HepG2 (cell line): ENCODE measurements around the gene SHQ1. TPM values are rescaled to one million over a fixed set of nuclear protein-coding genes. Genes with fewer than 3 reads are reported as not detected.

Source experiments
- ARID2 ChIP-seq: sonication (generic); formaldehyde crosslinking; IDR thresholded peaks from 2 replicates; pipeline ENCODE4 v1.8.1; 2022; ENCODE audit warnings: mild to moderate bottlenecking, missing genetic modification reagents, borderline replicate concordance
- CCAR2 ChIP-seq: fragments of 200-400 bp; formaldehyde crosslinking; optimal IDR thresholded peaks from 2 replicates; pipeline ENCODE3; 2018; ENCODE audit warnings: low read depth, mild to moderate bottlenecking, low read length, moderate library complexity
- CREM ChIP-seq, 2 experiments: sonication (generic) in 1 of 2; formaldehyde crosslinking in 1 of 2; IDR thresholded peaks; 2 replicates each; pipeline versions ENCODE4 v1.4.0 to v1.6.1; 2016 to 2020; ENCODE audit warnings: antibody characterized with exemption in 1 of 2, mild to moderate bottlenecking in 1 of 2, missing genetic modification reagents in 1 of 2
- EEA1 ChIP-seq: sonication (generic); formaldehyde crosslinking; IDR thresholded peaks from 2 replicates; pipeline ENCODE4 v1.5.1; 2020; ENCODE audit warnings: mild to moderate bottlenecking, missing genetic modification reagents, borderline replicate concordance
- ETV5 ChIP-seq: IDR thresholded peaks from 2 replicates; pipeline ENCODE4 v1.6.1; 2018; ENCODE audit warnings: missing biosample characterization, missing genetic modification reagents, inconsistent platforms, borderline replicate concordance
- FOXJ3 ChIP-seq: sonication (generic); formaldehyde crosslinking; IDR thresholded peaks from 2 replicates; pipeline ENCODE4 v1.4.0; 2020; ENCODE audit warnings: missing genetic modification reagents, mild to moderate bottlenecking, borderline replicate concordance
- HDAC2 ChIP-seq: sonication (generic); formaldehyde crosslinking; IDR thresholded peaks from 2 replicates; pipeline ENCODE4 v1.4.0; 2020; ENCODE audit warnings: missing genetic modification reagents
- HIVEP1 ChIP-seq: sonication (generic); formaldehyde crosslinking; IDR thresholded peaks from 2 replicates; pipeline ENCODE4 v1.4.0; 2020; ENCODE audit warnings: mild to moderate bottlenecking, missing genetic modification reagents
- KAT2B ChIP-seq: fragments of 150-350 bp; IDR thresholded peaks from 2 replicates; pipeline ENCODE4 v1.6.1; 2014; ENCODE audit warnings: low read depth, low read length, borderline replicate concordance
- KDM5B ChIP-seq: sonication (generic); formaldehyde crosslinking; IDR thresholded peaks from 2 replicates; pipeline ENCODE4 v1.4.0; 2020; ENCODE audit warnings: missing genetic modification reagents, mild to moderate bottlenecking, borderline replicate concordance
- KMT2A ChIP-seq: sonication (generic); formaldehyde crosslinking; IDR thresholded peaks from 2 replicates; pipeline ENCODE4 v1.4.0; 2020; ENCODE audit warnings: missing genetic modification reagents
- MAFK ChIP-seq, 2 experiments: IDR thresholded peaks in 1 of 2; conservative IDR thresholded peaks in 1 of 2; 2 replicates each; pipeline ENCODE4 v1.6.1; 2011; ENCODE audit warnings: improper control_type of control experiment in 2 of 2, low read length in 2 of 2
- PHF5A ChIP-seq: IDR thresholded peaks from one replicate; pipeline ENCODE4 v1.6.1; 2018; ENCODE audit warnings: low read depth, missing genetic modification reagents; ENCODE audit not compliant: unreplicated experiment
- POLR2A ChIP-seq, 2 experiments: IDR thresholded peaks; 2 replicates each; pipeline ENCODE4 v1.6.1; 2011; ENCODE audit warnings: low read depth in 2 of 2, low read length in 2 of 2, mild to moderate bottlenecking in 1 of 2, moderate library complexity in 1 of 2; ENCODE audit not compliant: insufficient read depth in 1 of 2
- RAD21 ChIP-seq: fragments of 450-650 bp; formaldehyde crosslinking; IDR thresholded peaks from 2 replicates; pipeline ENCODE4 v1.5.0; 2020; ENCODE audit warnings: mild to moderate bottlenecking
- SP1 ChIP-seq, 2 experiments: fragments of 450-650 bp in 1 of 2; sonication (generic) in 1 of 2; formaldehyde crosslinking in 1 of 2; IDR thresholded peaks; 2 replicates each; pipeline versions ENCODE4 v1.4.0 to v1.6.1; 2016 to 2020; ENCODE audit warnings: missing genetic modification reagents in 1 of 2
- SP140L ChIP-seq: sonication (generic); formaldehyde crosslinking; IDR thresholded peaks from 2 replicates; pipeline ENCODE4 v1.4.0; 2020; ENCODE audit warnings: missing genetic modification reagents, borderline replicate concordance
- ZNF441 ChIP-seq: sonication (generic); formaldehyde crosslinking; IDR thresholded peaks from 2 replicates; pipeline ENCODE4 v1.7.0; 2021; ENCODE audit warnings: missing genetic modification reagents, borderline replicate concordance
- ZNF687 ChIP-seq: sonication (generic); formaldehyde crosslinking; IDR thresholded peaks from 2 replicates; pipeline ENCODE4 v1.5.1; 2020; ENCODE audit warnings: mild to moderate bottlenecking, missing genetic modification reagents, moderate library complexity
- polyA plus RNA-seq, 8 experiments: library from polyadenylated mRNA; depleted of rRNA in 3 of 8; stranded (reverse) in 7 of 8; unstranded in 1 of 8; fragments of >200 nt; fragmentation: Illumina TruSeq in 4 of 8; extraction: Trizol in 4 of 8; gene quantifications; 2 replicates each; pipeline versions ENCODE4 v1.2.1 to v1.2.3, GENCODE V29; 2011 to 2016; ENCODE audit warnings: low read depth in 4 of 8, missing spikeins in 1 of 8, mixed read lengths in 1 of 8; ENCODE audit not compliant: insufficient read depth in 1 of 8
- total RNA-seq, 5 experiments: library from RNA; depleted of rRNA; stranded (reverse); fragments of >200 nt; fragmentation: Illumina TruSeq; extraction: Trizol; gene quantifications; 2 replicates each; pipeline ENCODE4 v1.2.3, GENCODE V29; 2016; ENCODE audit warnings: low read depth in 1 of 5
- TF ChIP-seq, protein P1 (sequence below): sonication (generic); formaldehyde crosslinking; IDR thresholded peaks from 2 replicates; pipeline ENCODE4 v1.4.0; 2020; ENCODE audit warnings: missing genetic modification reagents
- TF ChIP-seq, protein P2 (sequence below): sonication (generic); formaldehyde crosslinking; IDR thresholded peaks from 2 replicates; pipeline ENCODE4 v1.8.1; 2023; ENCODE audit warnings: mild to moderate bottlenecking, moderate library complexity, missing genetic modification reagents

The SHQ1 gene
- total and polyA plus RNA-seq, 2 of the 13 experiments (the other 11 are each of a cell fraction or from before 2014, with no cell fraction given): 5.5 to 20.3 TPM

- TF ChIP-seq, protein P1, sequence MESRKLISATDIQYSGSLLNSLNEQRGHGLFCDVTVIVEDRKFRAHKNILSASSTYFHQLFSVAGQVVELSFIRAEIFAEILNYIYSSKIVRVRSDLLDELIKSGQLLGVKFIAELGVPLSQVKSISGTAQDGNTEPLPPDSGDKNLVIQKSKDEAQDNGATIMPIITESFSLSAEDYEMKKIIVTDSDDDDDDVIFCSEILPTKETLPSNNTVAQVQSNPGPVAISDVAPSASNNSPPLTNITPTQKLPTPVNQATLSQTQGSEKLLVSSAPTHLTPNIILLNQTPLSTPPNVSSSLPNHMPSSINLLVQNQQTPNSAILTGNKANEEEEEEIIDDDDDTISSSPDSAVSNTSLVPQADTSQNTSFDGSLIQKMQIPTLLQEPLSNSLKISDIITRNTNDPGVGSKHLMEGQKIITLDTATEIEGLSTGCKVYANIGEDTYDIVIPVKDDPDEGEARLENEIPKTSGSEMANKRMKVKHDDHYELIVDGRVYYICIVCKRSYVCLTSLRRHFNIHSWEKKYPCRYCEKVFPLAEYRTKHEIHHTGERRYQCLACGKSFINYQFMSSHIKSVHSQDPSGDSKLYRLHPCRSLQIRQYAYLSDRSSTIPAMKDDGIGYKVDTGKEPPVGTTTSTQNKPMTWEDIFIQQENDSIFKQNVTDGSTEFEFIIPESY (CRISPR knock-in tag): no peak
- TF ChIP-seq ZNF441 (CRISPR knock-in tag) (peak; percentile 77), ETV5 (CRISPR knock-in tag) (peak; percentile 80), ARID2 (CRISPR knock-in tag) (peak; percentile 95), SP1 (IDR thresholded peaks at IDR 0.05) (no peak), SP1 (CRISPR knock-in tag; IDR thresholded peaks at IDR 0.05) (peak; percentile 42; the same call in 1 of the 2 replicates), HDAC2 (CRISPR knock-in tag) (no peak; the same call in none of the 2 replicates), FOXJ3 (CRISPR knock-in tag) (0 out of 2 replicates have a peak, but pooled peaks have one; percentile 29), MAFK (conservative IDR thresholded peaks at IDR 0.05 in 1 of 2, IDR thresholded peaks at IDR 0.05 in 1 of 2; ENCODE audit: low read length in 2 of 2) (no peak), ZNF687 (CRISPR knock-in tag) (peak; percentile 99), PHF5A (CRISPR knock-in tag) (peak; percentile 42), CREM (IDR thresholded peaks at IDR 0.05) (peak; percentile 48; the same call in 1 of the 2 replicates), CREM (CRISPR knock-in tag; IDR thresholded peaks at IDR 0.05) (no peak), RAD21 (CRISPR knock-in tag) (0 out of 2 replicates have a peak, but pooled peaks have one; percentile 12), KDM5B (CRISPR knock-in tag) (peak; percentile 94), EEA1 (peak; percentile 76; the same call in 1 of the 2 replicates), CCAR2 (no peak), HIVEP1 (CRISPR knock-in tag) (peak; percentile 55; the same call in 1 of the 2 replicates), SP140L (no peak), KMT2A (CRISPR knock-in tag) (peak; percentile 96), POLR2A (IDR thresholded peaks at IDR 0.05; ENCODE audit: insufficient read depth in 1 of 2, low read depth in 2 of 2, low read length in 2 of 2) (peak; percentile 36 to 88; a peak in 3 of 4 replicates), KAT2B (no peak)
- TF ChIP-seq, protein P2, sequence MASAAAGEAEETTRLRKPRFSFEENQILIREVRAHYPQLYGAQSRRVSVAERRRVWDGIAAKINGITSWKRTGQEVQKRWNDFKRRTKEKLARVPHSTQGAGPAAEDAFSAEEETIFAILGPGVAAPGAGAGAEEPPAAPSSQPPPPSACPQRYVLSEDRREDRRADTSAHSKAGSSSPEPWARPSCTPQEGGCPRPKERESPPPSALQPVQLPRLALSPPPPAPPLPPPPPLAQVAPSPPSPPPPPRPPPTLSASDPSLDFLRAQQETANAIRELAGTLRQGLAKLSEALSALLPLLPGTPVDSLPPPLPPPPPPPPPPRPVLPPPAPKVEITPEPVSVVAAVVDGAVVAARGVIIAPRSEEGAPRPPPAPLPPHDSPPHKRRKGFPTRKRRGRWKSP (CRISPR knock-in tag): peak; percentile 78; the same call in 1 of the 2 replicates
Measured at GRCh38 chr3:72847751-72848702, at the start of gene SHQ1 (continued).
